Posterior cingulate gyrus (tissue), 11 donors: ENCODE measurements around the gene HOXD3.

Source experiments
- DNase-seq, 10 donors: peaks; one replicate each; pipeline versions ENCODE4 v3.0.0 to v3.0.0-alpha.2; 2020 to 2021; ENCODE audit warnings: mixed read lengths in 3 of 10
- intact Hi-C: fragments of 100-400 bp; cut with DNase I; formaldehyde crosslinking; loops from one replicate; pipeline ENCODE4 v1.15.1; 2023

The HOXD3 gene

DNA sequence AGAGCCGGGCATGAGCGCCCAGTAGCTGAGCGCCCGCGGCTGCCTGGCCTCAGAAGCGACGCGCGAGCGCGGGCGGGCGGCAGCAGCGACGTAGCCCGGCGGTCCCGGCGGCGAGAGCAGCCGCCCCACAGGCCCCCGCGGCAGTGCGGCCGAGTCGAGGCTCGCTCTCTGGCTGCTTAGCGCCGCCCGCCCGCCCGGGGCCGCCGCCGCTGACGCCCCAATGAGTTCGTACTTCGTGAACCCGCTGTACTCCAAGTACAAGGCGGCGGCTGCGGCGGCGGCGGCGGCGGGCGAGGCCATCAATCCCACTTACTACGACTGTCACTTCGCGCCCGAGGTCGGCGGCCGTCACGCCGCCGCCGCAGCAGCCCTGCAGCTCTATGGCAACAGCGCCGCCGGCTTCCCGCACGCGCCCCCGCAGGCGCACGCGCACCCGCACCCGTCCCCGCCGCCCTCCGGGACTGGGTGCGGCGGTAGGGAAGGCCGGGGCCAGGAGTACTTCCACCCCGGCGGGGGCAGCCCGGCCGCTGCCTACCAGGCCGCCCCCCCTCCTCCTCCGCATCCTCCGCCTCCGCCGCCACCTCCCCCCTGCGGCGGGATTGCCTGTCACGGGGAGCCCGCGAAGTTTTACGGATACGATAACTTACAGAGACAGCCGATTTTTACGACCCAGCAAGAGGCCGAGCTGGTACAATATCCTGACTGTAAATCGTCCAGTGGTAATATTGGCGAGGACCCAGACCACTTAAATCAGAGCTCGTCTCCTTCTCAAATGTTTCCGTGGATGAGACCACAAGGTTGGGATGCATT, 26.8 kb upstream of the HOXD3 start:
- intact Hi-C loops: no loop called here
- DNase-seq: no peak

DNA sequence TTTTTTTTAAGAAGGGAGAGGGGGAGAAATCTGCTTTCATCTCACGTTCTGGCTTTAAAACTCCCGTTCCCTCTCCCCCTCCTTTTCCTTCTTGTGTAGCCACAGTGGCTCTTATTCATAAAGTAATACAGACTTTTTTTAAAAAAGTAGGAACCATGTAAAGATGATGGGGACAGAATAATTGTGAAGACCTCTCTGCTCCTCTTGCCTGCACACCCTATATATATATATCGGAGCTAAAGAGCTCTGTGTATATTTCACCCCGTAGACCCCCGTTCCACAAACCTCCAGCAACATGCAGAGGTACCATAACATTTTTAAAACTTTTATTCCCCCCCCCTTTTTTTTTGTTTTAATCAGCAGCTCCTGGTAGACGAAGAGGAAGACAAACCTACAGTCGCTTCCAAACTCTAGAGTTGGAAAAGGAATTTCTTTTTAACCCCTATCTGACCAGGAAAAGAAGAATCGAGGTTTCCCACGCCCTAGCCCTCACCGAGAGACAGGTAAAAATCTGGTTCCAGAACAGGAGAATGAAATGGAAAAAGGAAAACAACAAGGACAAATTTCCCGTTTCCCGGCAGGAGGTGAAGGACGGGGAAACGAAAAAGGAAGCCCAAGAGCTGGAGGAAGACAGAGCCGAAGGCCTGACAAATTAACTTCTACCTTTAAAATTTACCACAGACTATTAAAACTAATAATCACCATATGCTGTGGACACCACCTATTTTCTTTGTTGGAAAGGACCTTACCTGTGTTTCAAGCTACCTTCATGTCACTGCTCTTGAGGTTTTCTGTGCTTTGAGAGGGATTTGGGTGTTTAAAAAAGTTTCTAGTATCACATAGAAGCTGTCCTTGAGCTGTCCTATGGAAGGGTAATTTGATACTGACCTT, 25.9 kb upstream of the HOXD3 start:
- intact Hi-C loops: no loop called here

DNA sequence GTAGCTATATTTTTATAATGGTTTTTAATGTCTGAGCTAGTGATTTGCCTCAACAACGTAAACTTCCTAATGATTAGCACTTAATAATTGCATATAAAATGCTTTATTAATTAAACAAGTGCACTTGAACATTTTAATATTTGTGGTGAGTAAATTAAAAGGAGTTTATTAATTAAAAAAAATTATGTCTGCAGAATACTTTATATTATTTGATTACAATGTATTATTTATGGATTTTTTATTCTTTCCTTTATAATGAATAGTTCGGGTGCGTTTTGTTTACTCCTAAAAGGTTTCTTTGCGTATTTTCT, 25.3 kb upstream of the HOXD3 start:
- intact Hi-C loops: no loop called here

More for the DNA sequence above, 25.9 kb upstream of the HOXD3 start:
- no peak for DNase-seq

DNA sequence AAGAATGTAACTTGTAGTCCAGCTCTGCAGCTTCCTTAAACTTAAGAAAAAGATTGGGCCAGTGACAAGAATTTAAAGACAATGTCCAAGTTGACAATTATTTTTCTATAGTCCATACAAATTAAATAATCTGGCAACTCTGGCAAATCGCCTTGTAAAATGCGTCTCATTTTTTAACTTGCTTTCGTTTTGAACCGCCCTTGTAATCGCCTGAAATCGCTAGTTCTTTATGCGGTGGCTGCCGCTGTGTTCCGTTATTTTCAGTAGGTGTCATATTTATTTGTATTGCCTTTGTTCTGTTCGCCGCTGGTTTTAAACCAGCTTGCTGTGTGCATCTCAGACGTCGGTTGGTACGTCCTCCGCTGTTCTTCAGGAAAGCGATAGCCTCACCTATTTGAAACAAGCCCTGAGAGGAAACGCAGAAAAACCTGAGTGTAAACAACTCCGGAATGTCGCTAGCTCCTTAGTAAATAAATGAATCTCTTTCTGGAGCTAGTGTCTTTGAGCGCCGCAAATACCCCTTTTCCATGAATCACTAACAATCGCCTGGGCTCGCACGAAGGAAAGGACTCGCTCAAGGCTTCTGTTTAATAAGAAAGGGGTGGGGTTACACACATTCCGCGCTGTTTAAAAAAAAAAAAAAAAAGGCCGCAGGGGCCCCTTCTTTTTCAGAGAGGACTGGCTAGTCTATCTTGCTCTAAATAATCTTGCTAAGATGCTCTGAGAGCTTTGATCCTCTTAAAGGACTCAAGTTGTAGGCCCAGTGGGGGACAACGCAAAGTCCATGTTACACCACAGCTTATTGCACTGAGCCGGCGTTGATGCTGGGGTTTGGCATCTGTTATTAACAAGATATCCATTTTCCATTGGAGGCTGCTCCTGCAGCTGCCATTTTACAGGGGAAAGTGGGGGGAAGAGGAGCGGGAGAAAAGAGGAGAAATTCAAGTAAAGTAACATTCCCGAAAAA, 24.6 kb upstream of the HOXD3 start:
- intact Hi-C loops: no loop called here
- DNase-seq: no peak

More for the DNA sequence above, 25.3 kb upstream of the HOXD3 start:
- DNase-seq: no peak

DNA sequence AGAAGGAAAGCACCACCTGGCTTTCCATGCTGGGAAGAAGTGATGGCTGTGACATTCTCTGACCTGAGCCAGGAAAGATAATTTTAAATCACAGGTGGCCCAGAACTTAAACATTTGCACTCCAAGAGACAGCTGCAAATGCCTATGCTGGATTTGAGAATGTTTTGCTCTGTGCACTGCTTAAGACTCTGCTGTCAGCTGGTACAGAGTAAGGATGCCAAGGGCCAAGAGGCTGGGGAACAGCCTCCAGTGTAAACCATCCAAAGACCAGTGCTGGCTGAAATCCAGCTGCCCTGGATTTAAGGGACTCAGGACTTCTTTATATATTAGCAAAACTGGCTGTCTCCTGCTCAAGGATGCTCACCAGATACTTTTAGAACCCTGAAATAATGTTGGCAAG, 23.7 kb upstream of the HOXD3 start:
- intact Hi-C loops: no loop called here
- DNase-seq: no peak

DNA sequence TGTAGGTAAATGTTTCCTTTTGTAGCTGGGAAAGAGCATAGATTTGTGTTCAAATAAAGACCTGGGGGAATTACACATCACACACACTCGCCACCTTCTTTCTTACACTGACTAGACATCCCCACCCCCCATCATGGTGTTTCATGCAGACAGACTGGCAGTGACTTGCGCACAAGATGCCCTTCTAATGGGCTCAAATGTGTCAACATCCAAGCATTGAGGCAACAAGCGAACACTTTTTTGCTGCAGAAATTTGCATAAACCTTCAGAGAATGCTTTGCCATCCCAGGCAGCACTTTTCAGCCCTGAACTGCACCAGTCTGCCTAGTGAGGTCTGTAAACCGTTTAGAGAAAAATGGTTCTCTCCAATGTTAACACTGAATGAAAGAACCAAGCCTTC, 23.1 kb upstream of the HOXD3 start:
- DNase-seq: no peak
- intact Hi-C loops: no loop called here

DNA sequence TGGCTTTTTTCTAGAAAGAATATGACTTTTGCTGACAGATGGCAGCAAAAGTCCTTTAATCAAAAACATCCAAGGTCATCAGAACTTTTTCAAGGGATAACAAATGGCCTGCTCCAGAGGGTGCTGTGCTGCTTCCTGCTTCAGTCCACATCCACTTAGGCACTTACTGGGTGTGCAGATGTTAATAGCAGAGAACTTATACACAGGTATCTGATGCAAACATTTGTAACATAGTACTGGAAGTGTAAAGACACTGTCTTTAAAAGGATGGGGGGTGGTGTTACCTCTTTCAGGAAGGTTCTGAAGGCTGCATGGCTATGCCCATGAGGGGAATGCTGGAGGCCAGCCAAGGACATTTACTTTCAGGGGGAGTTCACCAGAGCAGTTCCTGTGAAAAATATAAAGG, 22.1 kb upstream of the HOXD3 start:
- no peak for DNase-seq
- intact Hi-C loops: no loop called here

DNA sequence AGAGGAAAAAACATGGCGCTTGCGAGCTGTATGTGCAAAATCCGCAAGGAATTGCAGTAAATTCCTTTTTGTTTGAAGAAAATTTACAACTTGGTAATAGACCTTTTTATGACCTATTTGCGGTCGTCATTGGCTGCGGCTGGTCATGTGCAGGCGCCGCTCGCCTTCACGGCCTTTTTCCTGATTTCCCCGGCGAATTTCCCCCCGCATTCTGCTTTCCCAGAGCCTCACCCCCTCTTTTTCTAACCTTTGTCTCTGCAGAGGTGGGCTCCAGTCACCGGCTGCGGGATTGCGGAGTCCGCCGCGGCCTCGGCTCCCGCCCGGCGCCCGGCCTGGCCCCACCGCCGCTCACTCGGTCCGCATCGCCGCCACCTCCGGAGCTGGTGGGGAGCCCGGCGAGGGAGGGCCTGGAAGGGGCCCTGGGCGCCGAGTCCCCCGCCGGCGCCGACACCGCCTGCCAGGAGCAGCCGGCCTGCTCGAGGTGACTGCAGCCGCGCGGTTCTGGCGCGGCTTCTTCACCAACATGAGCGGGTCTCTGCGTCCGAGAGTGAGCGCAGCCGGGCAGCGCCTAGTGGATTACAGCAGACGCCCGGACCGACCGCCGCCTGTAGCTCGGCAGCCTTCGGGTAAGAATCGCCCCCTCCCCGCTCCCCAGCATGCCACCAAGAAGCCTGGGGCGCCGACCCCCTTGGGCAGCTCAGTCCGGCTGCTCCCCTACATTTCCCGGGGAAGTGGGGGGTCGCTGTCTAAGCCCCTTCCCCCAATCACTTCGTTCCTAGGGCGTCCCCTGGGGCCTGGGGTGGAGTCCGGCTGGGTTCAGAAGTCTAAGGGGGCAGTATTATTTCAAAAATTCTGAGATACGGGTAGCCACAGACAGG, 20.5 kb upstream of the HOXD3 start:
- intact Hi-C loops: no loop called here

DNA sequence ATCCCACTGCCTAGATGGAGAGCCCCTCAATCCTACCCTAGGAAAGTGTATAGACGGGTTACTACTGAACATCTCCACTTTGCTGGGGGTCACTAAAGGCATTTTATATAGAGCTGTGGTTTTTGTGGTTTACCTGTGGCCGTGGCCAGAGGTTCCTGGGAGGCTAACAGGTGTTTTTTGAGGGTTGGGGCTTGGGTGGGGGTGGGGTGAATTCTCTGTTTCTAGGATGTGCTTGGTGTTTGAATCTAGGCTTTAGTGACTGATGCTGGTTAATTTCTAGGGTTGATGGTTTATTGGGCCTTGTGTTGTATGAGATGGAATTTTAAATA, 19.9 kb upstream of the HOXD3 start:
- intact Hi-C loops: no loop called here
- no peak for DNase-seq

More for the DNA sequence above, 20.5 kb upstream of the HOXD3 start:
- no peak for DNase-seq

DNA sequence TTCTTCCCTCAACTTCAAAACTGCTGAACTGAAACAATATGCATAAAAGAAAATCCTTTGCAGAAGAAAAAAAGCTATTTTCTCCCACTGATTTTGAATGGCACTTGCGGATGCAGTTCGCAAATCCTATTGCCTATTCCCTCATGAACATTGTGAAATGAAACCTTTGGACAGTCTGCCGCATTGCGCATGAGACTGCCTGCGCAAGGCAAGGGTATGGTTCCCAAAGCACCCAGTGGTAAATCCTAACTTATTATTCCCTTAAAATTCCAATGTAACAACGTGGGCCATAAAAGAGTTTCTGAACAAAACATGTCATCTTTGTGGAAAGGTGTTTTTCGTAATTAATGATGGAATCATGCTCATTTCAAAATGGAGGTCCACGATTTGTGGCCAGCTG, 19.2 kb upstream of the HOXD3 start:
- intact Hi-C loops: no loop called here
- no peak for DNase-seq

DNA sequence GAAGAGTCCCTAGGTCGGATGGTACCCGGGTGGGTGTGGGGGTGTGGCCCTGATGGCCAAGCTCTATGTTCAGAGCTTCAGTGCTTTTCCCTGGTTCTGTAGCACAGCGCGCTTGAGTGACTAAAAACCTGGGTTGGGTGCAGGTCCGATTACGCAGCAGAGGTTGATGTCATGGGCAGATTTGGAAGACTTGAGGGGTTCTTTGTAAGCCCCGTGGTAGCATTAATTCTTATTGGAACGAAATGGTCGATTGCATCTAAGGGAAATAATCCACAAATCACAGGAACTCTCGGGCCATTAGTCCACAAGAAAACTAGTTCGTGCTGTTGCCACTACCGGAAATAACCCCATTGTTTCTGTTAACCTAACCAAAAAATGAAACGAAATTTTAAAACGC, 18.6 kb upstream of the HOXD3 start:
- intact Hi-C loops: no loop called here
- no peak for DNase-seq

DNA sequence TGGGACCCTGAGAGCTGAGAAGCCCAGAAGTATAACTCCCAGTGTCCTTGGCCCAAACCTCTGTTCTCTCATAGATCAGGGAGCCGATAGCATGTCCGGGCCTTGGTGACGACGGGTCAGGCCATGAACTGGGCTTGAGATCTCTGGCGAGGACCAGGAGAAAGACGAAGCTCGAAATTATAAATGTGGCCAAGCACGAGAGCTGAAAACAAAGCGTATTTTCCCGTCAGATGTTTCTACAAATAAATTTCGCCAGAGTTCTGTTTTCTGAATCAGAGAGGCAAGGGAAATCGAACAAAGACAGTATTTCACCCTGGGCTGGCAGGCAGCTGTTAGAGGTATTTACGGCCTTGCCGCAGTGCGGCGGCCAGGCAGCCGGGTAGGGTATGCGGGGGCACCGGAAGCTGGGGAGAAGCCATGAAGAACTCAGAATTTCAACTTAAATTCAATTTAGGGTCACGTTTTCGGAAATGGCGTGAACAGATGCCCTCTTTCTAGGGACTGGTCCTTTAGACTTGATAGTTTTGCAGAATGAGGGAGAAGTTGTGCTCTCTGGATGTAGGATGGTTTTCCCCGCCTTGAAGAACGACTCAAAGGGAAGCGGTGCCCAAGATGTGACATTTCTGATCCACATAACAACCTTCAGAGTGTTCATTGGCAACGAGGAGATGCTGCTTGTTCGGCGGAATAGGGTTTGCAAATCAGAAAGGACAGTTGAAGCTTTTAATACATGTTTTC, 18.0 kb upstream of the HOXD3 start:
- intact Hi-C loops: no loop called here

DNA sequence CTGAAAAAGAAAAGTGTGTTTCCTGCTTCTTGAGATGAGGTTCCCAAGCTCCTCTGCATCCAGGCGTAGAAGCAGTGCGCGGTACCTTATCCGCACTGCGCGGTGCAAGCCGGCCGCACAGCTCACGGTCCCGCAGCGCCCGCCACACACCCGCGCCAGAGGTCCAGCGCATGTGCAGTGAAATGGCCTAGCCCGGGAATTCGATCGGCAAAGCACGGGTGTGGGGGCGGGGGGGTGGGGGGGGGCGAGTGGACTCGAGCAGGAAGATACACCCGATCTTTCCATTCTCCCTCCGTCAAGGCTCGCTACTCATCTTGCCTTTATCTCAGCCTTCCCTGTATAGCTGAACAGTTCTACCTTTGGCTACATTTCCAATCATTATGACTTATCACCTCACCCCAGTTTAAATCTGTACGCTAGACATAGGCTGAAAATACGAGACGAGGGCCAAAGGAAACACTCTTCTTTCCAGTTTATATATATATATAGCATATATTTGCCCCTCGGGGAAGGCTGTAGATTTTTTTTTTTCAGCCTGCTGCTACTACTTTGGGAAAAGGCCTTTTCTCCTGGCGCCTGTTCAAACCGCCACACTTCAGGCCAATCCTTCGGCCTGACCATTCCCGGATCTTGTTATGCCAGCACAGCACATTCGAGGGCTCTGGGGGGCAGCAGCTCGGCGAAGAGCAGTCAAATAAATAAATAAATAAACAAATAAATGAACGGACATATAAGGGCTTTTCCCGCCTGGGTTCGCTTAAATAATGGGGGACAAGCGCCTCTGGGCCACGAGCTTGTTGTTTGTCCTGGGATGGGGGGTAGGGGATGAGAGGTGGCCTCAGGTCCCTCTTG, 17.2 kb upstream of the HOXD3 start:
- no peak for DNase-seq
- intact Hi-C loops: loop anchor here (1.0 to 5.0 kb wide), 4 partner anchors 315 to 677 kb away; no protein-coding TSS in a partner anchor

More for the DNA sequence above, 18.0 kb upstream of the HOXD3 start:
- no peak for DNase-seq

DNA sequence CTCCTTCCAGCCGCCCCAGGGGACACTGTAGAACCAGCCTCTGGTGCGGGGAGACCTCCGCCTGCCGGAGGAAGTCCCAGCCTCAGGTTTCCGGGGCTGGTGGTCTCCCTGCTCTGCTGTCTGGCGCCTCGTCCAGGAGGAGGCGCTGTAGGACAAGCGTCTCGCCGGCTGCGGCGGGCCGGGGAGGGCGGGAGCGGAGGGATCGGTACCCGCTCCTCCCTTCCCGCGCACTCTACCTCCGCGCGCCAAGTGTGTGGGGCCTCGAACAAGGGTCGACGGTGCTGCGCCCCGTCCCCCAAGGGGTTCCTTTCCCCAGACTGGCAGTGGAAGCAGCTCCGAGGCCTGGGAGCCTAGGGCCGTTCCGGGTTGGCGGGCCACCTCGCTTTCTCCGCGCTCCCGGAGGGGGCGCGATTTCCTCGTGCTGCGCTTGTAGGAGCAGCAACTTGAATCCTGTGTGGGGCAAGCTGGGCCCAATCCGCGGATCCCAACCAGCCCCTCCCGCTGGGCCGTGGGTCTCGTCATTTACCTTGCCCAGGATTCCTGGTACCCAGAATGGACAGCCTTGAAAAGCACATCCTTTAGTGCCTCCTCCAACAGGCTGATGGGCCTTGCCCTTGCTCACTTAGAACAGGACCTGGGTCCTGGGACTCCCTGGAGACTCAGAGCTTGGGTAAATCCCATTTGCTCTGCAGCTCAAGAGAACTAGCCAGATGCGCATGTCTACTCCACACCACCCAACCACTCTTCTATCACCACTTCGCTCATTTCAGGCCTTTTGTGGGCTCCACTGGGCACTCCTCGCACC, 16.4 kb upstream of the HOXD3 start:
- DNase-seq: peak in 8 of 10 donors; percentile 31 to 95 (median 68)
- intact Hi-C loops: loop anchor here (1.0 to 5.0 kb wide), 4 partner anchors 315 to 677 kb away; no protein-coding TSS in a partner anchor

DNA sequence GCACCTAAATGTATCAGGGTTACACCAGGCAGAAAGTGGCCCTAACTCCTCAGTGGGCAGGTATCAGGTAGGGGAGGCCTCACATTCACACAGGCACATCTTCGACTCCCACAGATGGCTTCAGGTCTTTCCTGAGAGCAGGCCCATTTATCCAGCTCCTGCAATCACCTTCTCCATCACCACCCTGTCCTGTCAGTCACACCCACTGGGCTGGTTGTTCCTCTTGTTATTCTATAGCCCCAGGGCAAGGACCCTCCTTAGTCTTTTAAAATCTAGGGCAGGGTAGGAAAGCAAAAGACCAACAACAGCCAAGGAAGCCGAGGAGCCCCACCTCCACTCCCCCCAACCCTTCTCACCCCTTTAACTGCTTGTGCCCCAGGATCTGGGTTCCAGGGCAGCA, 14.8 kb upstream of the HOXD3 start:
- intact Hi-C loops: loop anchor here (5.0 kb wide), 2 partner anchors 495 to 675 kb away; no protein-coding TSS in a partner anchor
- no peak for DNase-seq

DNA sequence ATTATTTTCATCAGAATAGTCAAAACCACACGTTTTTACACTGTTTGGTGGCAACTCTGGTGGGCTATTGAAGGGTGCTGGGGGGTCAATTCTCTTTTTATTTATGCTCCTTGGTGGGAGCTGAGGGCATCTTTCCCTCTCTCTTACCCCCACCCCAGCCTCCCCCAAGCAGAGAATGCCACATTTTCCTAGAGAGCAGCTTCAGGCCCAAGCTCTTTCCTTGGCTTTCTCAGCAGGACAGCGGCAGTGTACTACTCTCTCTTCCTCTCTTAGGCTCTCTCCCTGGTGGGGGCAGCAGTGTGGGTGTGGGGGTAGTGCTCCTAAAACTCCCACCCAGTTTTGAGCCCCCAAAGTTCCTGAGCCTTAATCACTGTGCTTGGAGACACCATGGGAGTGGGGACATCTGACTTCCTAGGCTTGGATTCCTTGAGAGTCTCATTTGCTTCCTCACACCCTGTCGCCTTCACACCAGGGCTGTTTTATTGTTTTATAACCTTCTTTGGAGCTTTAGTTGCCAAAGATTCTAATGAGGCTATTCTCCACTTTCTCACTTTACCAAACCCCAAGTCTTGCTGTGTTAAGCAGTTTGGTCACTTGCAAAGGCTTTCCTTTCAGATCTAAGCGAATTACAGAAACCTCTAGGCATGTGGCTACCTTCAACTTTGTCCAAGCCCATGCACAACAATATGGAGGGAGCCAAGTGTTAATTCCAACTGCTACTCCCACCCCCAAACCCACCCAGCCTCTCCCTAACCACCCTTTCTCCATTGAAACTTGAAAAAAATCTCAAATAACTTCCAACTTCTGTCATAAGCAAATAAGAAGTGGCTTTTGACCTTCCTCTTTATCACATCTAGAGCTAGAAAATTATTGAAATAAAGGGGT, 11.8 kb upstream of the HOXD3 start:
- intact Hi-C loops: no loop called here
- no peak for DNase-seq
